PC-3 (cell line): ENCODE results near the gene MAPK6. TPM values are rescaled to one million over a fixed set of nuclear protein-coding genes. Genes with fewer than 3 reads are reported as not detected.
"Not testable (repeated sequence)": the region's sequence is repeated elsewhere in the genome, so short reads cannot be mapped to it uniquely, and the experiment has no call there.

Experiments
- ATAC-seq: fragments of 200-7000 bp; cut with Tn5 transposase; 2 replicates; pipeline ENCODE4 v1.9.1; 2020; ENCODE audit warnings: mild to moderate bottlenecking, moderate library complexity
- BruUV-seq: library from RNA; stranded (reverse); fragments of 400-500 nt; replicated peaks from 2 replicates; lab custom pipeline; 2021; lab: Mats Ljungman, UMichigan
- CTCF ChIA-PET: fragments of 300-600 bp; sonication (Branson Sonifier 250); formaldehyde crosslinking; loops from one replicate; lab custom pipeline; 2022; ENCODE audit warnings: antibody characterized with exemption; lab: Charles Lee
- POLR2A ChIA-PET: fragments of 300-600 bp; sonication (Branson Sonifier 250); formaldehyde crosslinking; loops from one replicate; lab custom pipeline; 2022; ENCODE audit warnings: antibody characterized with exemption; ENCODE audit not compliant: unreplicated experiment; lab: Charles Lee
- DNase-seq: peaks from one replicate; pipeline ENCODE4 v3.0.0-alpha.2; 2015
- H2AFZ ChIP-seq: fragments of 300-600 bp; sonication (generic); 2 replicates; pipeline ENCODE4 v1.6.0; 2016; ENCODE audit warnings: antibody characterized with exemption, low read length
- H3F3A ChIP-seq: fragments of 300-600 bp; sonication (generic); one replicate; pipeline ENCODE4 v1.6.0; 2017; ENCODE audit warnings: antibody characterized with exemption, low read length, control low read depth, mild to moderate bottlenecking; ENCODE audit not compliant: unreplicated experiment
- H3K27ac ChIP-seq: fragments of 300-600 bp; sonication (generic); 2 replicates; pipeline ENCODE4 v1.5.1; 2016; ENCODE audit warnings: mild to moderate bottlenecking, low read length
- H3K27me3 ChIP-seq: fragments of 300-600 bp; sonication (generic); 2 replicates; pipeline ENCODE4 v1.6.1; 2016; ENCODE audit warnings: low read length, mixed read lengths
- H3K36me3 ChIP-seq: fragments of 300-600 bp; sonication (generic); 2 replicates; pipeline ENCODE4 v1.6.1; 2016; ENCODE audit warnings: low read depth, mixed run types, low read length, mixed read lengths
- H3K4me1 ChIP-seq: fragments of 300-600 bp; sonication (generic); 2 replicates; pipeline ENCODE4 v1.5.1; 2016; ENCODE audit warnings: low read length; ENCODE audit not compliant: insufficient read depth
- H3K4me2 ChIP-seq: fragments of 300-600 bp; sonication (generic); 2 replicates; pipeline ENCODE4 v1.6.0; 2016; ENCODE audit warnings: low read length
- H3K4me3 ChIP-seq: fragments of 300-600 bp; sonication (generic); 2 replicates; pipeline ENCODE4 v1.5.1; 2016; ENCODE audit warnings: mild to moderate bottlenecking, low read length, mixed read lengths
- H3K79me2 ChIP-seq: fragments of 300-600 bp; sonication (generic); 2 replicates; pipeline ENCODE4 v1.6.1; 2017; ENCODE audit warnings: low read length, mixed read lengths
- H3K9ac ChIP-seq: fragments of 300-600 bp; sonication (generic); 2 replicates; pipeline ENCODE4 v1.6.0; 2016; ENCODE audit warnings: mild to moderate bottlenecking, low read length
- H3K9me2 ChIP-seq: fragments of 300-600 bp; sonication (generic); replicated peaks from 2 replicates; pipeline ENCODE4 v1.6.1; 2016; ENCODE audit warnings: mixed run types, low read length, mixed read lengths
- H3K9me3 ChIP-seq: fragments of 300-600 bp; sonication (generic); 2 replicates; pipeline ENCODE4 v1.6.1; 2016; ENCODE audit warnings: low read length, mixed read lengths
- H4K20me1 ChIP-seq: fragments of 300-600 bp; sonication (generic); 2 replicates; pipeline ENCODE4 v1.6.1; 2016; ENCODE audit warnings: low read length, mixed read lengths
- CTCF ChIP-seq: fragments of 300-600 bp; sonication (generic); conservative IDR thresholded peaks from 2 replicates; pipeline ENCODE4 v1.5.1; 2017; ENCODE audit warnings: antibody characterized with exemption, low read depth, mild to moderate bottlenecking, low read length
- EZH2 ChIP-seq: fragments of 300-600 bp; sonication (generic); IDR thresholded peaks from one replicate; pipeline ENCODE4 v1.6.1; 2017; ENCODE audit warnings: antibody characterized with exemption, mild to moderate bottlenecking, low read length; ENCODE audit not compliant: unreplicated experiment
- EZH2phosphoT487 ChIP-seq: fragments of 300-600 bp; sonication (generic); IDR thresholded peaks from 2 replicates; pipeline ENCODE4 v1.6.1; 2018; ENCODE audit warnings: mild to moderate bottlenecking, antibody characterized with exemption, low read length, borderline replicate concordance
- intact Hi-C: fragments of 100-400 bp; cut with micrococcal nuclease; formaldehyde crosslinking; loops from 2 replicates; pipeline ENCODE4 v1.9.0; 2023
- total RNA-seq: library from RNA; depleted of rRNA; stranded (reverse); fragments of >200 nt; gene quantifications from 2 replicates; pipeline ENCODE4 v1.2.3, GENCODE V29; 2014

The MAPK6 gene
- total RNA-seq, 1 experiment from 2014 or later, result 22.5 TPM

GRCh38 chr15:51992953-51993352 lies 26.1 kb upstream of the MAPK6 start:
- CTCF ChIA-PET, result no interaction called here
- peak; percentile 40 for ATAC-seq

GRCh38 chr15:52002351-52002750 lies 16.7 kb upstream of the MAPK6 start:
- H4K20me1 ChIP-seq, result no peaks in the 10 kb centered on the region
- no TSS peak for BruUV-seq
- POLR2A ChIA-PET, result no interaction called here
- no peak overlapping the region for H3K4me3 ChIP-seq
- H3K9ac ChIP-seq, result no peak overlapping the region
- no peak overlapping the region for H2AFZ ChIP-seq
- H3K9me2 ChIP-seq, result no peaks in the 10 kb centered on the region
- H3K79me2 ChIP-seq, result no peaks in the 10 kb centered on the region
- no peak overlapping the region for H3K27ac ChIP-seq
- H3K36me3 ChIP-seq, result no peaks in the 10 kb centered on the region
- intact Hi-C loops, result no loop called here
- H3K27me3 ChIP-seq, result no peaks in the 10 kb centered on the region
- no peak overlapping the region for H3K4me2 ChIP-seq
- TF ChIP-seq EZH2phosphoT487 (no peak), EZH2 (no peak), CTCF (no peak)
- H3K9me3 ChIP-seq, result no peaks in the 10 kb centered on the region
- no peaks in the 10 kb centered on the region for H3F3A ChIP-seq
- CTCF ChIA-PET, result no interaction called here
- H3K4me1 ChIP-seq, result peaks cover 13% of the 10 kb centered on the region
- ATAC-seq (no peak), DNase-seq (no peak)

More at GRCh38 chr15:51992953-51993352, 26.1 kb upstream of the MAPK6 start:
- peak; percentile 66 for DNase-seq
- intact Hi-C loops, result no loop called here
- Histone ChIP-seq H3K9me3 (no peaks in the 10 kb centered on the region), H3K79me2 (no peaks in the 10 kb centered on the region), H3K36me3 (no peaks in the 10 kb centered on the region), H3K9ac (no peak overlapping the region), H3K4me3 (no peak overlapping the region), H3K9me2 (no peaks in the 10 kb centered on the region), H2AFZ (no peak overlapping the region), H3K4me1 (peaks cover 35% of the 10 kb centered on the region), H3K27me3 (no peaks in the 10 kb centered on the region), H3K27ac (0 out of 2 replicates have a peak overlapping the region, but pooled peaks have one; percentile 3), H3F3A (peaks cover 4% of the 10 kb centered on the region), H4K20me1 (no peaks in the 10 kb centered on the region), H3K4me2 (peak overlapping the region; percentile 8; the same call in 1 of the 2 replicates)
- TF ChIP-seq CTCF (no peak), EZH2phosphoT487 (no peak), EZH2 (no peak)
- BruUV-seq, result no TSS peak
- POLR2A ChIA-PET, result interaction anchor here (0.5 kb wide), 1 partner anchor 12 kb away, joined by 3 read pairs; no protein-coding TSS in a partner anchor

- H3K9me3 ChIP-seq, H2AFZ ChIP-seq, H3K36me3 ChIP-seq, H3K9me2 ChIP-seq, ATAC-seq, H3K27me3 ChIP-seq, DNase-seq, BruUV-seq, H3K9ac ChIP-seq, intact Hi-C loops, H3K4me2 ChIP-seq, POLR2A ChIA-PET, H4K20me1 ChIP-seq, H3K79me2 ChIP-seq, H3K27ac ChIP-seq, H3K4me3 ChIP-seq, H3F3A ChIP-seq, CTCF ChIA-PET: not testable (repeated sequence)
- H3K4me1 ChIP-seq, result peaks cover 13% of the 10 kb centered on the region
Measured at GRCh38 chr15:52003089-52003488, 15.9 kb upstream of the MAPK6 start.
